GM19025 (cell line): Measurements from ENCODE around the gene COL1A2.

Source experiments
- ATAC-seq: cut with Tn5 transposase; IDR thresholded peaks from one replicate; pipeline ENCODE4 v1.9.1; 2021; ENCODE audit warnings: mild to moderate bottlenecking, low read depth, moderate library complexity; ENCODE audit not compliant: unreplicated experiment

Gene COL1A2

GRCh38 chr7:94409200-94409948, 14.7 kb downstream of the COL1A2 start:
- no peak for ATAC-seq

DNA sequence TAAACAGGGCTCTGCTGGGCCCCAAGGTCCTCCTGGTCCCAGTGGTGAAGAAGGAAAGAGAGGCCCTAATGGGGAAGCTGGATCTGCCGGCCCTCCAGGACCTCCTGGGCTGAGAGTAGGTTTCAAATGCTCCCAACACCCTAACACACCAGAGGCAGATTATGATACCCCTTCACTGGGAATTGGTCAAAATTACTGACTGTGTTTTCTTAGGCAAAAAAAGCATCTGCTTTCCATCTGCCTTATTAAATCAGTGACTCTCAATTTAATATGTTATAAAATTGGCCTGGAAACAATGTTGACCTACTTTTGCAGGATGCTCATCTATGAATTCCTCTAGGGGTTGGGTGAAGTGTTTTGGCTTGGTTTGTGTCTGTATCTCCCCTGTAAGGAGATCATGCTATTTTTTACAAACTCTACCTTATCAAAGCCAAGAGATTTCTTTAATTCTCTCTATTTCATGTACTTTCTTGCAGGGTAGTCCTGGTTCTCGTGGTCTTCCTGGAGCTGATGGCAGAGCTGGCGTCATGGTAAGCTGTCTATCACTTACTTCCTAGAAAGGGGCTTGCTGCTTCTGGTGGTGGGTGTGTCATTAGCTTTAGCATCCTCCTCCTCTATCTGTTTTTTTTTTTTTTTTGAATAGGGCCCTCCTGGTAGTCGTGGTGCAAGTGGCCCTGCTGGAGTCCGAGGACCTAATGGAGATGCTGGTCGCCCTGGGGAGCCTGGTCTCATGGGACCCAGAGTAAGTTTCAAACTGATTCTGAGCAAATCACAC, 15.9 kb downstream of the COL1A2 start:
- no peak for ATAC-seq

- no peak for ATAC-seq
Observed at GRCh38 chr7:94411188-94411466, 16.4 kb downstream of the COL1A2 start.

- no peak for ATAC-seq
Observed at GRCh38 chr7:94412762-94413322, 18.1 kb downstream of the COL1A2 start.

DNA sequence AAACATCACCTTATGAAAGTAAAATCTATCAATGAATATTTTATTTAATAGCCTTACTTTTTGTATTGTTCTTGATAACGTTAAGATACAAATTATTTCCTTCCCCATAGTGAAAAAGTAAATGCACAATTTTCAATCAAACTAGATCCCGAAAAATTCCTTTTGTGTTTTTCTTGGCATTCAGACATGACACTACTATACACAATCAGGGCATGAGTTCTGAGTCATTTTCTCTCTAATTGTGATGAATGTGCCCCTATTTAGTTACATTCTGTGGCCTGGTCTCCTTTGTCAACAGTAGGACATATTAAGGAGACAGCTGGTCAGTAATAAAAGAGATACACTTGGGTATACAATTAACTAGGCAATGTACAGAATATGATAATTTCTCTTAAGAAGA, 19.8 kb downstream of the COL1A2 start:
- ATAC-seq: no peak

DNA sequence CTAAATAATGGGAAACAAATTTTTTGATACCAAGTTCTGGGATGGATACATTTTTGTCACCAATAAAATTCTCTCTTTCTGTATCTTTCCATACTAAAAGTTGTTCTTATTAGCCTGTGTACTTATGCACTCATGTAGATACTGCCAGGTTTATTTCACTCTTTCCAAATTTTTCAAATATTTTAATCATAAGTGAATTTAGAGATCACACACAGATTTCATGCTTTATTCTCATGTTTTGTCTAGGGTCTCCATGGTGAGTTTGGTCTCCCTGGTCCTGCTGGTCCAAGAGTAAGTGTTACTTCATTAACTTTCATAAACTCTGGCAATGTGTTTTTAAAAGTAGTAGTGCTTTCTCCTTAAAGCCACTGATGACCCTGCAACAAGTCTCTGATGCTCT, 20.3 kb downstream of the COL1A2 start:
- ATAC-seq: no peak

- no peak for ATAC-seq
Observed at GRCh38 chr7:94417306-94417705, 22.6 kb downstream of the COL1A2 start.

DNA sequence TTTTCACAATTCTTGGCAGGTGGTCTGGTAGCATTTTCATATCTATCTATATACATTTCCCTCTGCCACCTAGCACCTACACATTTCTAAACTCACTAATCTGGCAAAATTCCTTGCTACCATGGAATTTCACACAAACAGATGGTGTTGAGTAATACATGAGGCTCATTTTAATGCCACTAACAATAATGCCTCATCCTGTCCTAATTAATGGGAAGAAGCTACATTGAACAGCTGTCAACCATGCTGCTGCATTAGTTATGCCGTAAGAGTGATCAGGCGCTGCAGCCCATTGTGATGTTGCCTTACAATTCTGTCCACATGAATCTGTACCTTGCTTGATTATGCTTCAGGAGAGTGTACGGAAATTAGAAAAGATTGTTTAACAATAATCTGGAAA, 23.2 kb downstream of the COL1A2 start:
- no peak for ATAC-seq

GRCh38 chr7:94418851-94419250, 24.2 kb downstream of the COL1A2 start:
- no peak for ATAC-seq

DNA sequence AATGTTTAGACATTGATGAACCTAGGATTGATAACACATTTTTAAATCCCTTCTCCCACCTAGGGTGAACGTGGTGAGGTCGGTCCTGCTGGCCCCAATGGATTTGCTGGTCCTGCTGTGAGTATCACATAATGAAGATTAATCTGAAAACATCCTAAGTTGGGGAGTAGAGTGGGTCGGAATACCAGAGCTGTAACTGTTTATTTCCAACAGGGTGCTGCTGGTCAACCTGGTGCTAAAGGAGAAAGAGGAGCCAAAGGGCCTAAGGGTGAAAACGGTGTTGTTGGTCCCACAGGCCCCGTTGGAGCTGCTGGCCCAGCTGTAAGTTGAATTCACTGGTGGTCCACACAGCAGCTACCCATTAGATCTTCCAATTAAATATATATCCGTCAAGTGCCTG, 25.6 kb downstream of the COL1A2 start:
- ATAC-seq: no peak

GRCh38 chr7:94421681-94422080, 27.0 kb downstream of the COL1A2 start:
- no peak for ATAC-seq

DNA sequence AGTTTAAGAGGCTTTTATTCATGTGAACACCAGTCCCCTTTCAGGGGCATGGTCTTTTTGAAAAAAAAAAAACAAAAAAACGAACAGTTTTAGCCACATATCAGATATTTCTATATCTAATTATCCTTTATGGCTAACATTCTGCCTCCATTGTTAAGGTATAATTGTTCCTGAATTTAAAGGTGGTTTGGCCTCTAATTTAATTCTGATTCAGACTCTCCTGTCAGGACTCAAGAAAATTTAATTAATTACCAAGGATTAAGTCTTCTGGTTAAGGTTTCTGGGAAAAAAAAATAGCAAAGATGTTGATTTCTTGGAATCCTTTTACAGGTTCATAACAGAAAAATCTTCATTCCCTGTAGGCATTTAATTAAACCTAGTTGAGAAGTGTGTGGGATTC, 27.4 kb downstream of the COL1A2 start:
- no peak for ATAC-seq

- ATAC-seq: no peak
Observed at GRCh38 chr7:94422827-94423460, 28.2 kb downstream of the COL1A2 start.

- no peak for ATAC-seq
Observed at GRCh38 chr7:94423863-94424735, 29.4 kb downstream of the COL1A2 start.

DNA sequence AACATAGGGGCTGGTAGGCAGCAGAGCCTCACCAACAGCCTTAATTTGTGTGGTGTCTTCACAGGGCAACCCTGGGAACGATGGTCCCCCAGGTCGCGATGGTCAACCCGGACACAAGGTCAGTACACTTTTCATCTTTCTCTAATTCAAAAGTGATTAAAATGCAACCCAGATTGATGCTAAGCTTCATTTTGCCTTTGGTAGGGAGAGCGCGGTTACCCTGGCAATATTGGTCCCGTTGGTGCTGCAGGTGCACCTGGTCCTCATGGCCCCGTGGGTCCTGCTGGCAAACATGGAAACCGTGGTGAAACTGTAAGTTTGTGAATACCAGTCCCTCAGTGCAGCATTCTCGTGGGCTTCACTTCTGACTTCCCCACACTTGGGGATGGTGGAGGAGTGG, 30.9 kb downstream of the COL1A2 start:
- no peak for ATAC-seq

GRCh38 chr7:94426980-94427875, 32.5 kb downstream of the COL1A2 start:
- no peak for ATAC-seq

- ATAC-seq: no peak
Observed at GRCh38 chr7:94429153-94429552, 34.5 kb downstream of the COL1A2 start.

DNA sequence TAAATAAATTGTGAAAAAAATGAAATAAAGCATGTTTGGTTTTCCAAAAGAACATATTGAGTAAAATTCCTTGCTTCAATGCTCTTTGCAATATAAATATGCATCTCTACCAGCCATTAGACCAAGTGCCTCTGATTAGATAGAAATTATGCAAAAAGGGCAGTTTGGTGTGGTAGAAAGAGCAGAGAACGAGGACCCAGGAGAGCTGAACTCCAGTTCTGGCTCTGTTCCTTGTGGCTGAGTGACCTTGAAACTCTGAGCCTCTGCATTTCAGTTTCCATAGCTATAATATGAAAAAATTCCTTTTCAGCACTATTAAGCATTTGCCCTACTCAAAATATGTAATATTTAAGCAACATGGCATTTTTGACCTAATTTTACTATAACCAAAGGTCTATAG, 36.5 kb downstream of the COL1A2 start:
- ATAC-seq: no peak

DNA sequence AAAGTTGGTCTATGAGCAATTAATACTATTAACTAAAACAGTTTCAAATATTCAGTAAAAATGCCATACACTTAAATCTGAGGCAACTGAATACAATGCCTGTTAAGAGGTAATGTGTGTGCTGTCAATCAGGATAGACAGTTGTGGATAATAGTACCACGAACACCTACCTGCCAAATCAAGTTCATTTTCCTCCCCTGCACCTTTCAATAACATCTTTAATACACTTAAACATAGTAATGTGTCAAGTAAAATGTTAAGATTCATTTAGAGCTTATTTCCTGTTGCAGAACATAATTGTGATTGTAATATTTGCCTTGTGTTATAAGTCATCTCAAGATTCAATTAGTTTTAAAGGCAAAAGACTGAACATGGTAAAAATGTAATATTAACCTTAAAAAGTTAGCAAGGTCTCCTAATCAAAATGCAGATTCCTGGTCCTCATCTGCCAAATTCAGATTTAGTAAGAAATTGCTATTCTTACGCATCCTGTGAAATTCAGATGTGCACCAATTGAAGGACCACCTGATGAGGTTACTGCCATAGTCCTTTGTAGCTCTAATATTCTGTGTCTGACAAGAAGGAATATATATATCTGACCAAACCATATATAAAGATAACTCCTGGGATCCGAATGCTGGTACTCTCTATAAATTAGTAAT, 37.1 kb downstream of the COL1A2 start:
- no peak for ATAC-seq
